ENCODE results near the gene KRT35.

KRT35 gene

GRCh38 chr17:41428591-41429291 lies 52.2 kb downstream of the KRT35 start:
- H3K36me3 ChIP-seq (ENCODE audit: insufficient read depth, low read depth, low read length) = no peaks in the 10 kb centered on the region
- no peak overlapping the region for H3K4me3 ChIP-seq (ENCODE audit: low read length)
- H3K9ac ChIP-seq (ENCODE audit: low read depth, low read length) = no peak overlapping the region
- H3K9me3 ChIP-seq (ENCODE audit: insufficient read depth, low read depth, low read length) = no peaks in the 10 kb centered on the region
- H3K27me3 ChIP-seq (ENCODE audit: insufficient read depth, low read length) = no peaks in the 10 kb centered on the region
- H3K4me1 ChIP-seq (ENCODE audit: insufficient read depth, low read length) = no peaks in the 10 kb centered on the region
- H3K27ac ChIP-seq (ENCODE audit: low read length) = no peak overlapping the region

Measured in iPS-20b (cell line).